Measurements from ENCODE around the gene FGF3. TPM values are rescaled to one million over a fixed set of nuclear protein-coding genes. Genes with fewer than 3 reads are reported as not detected.

The FGF3 gene
- total and polyA plus RNA-seq, 2 experiments from 2014 or later, result not detected

DNA sequence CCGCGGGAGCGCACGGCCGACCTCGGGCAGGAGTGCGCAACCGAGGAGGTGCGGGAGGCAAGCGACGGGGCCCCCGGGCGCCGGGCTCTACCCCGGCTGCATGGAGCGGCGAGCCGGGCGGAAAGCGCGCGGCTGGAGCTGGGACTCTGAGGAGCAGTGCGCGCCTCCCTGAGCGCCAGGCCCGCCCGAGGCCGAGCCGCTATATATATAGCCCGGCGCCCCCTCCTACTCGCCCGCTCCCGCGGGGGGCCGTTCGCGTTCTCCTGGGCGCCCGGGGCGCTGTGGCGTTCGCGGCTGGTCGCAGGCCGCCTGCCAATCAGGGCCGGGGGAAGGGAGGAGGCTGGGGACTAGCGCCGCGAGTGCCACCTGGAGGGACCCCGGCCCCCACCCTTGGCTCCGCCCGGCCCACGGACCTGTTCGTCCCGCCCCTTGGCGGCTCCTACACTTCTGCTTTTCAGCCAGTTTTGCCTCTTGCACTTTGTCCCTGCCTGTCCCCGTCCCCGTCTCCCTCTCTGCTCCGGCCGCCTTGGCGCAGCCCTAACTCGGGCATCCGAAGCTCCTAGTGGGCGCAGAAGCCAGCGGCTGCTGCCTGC, 44.0 kb downstream of the FGF3 start, which contains the start of gene FGF4:
Gene FGF4, minus strand, starts transcription at position 179 of the 593 bp plus-strand sequence. CDS start 257 bp downstream, outside the sequence.
- H3K9me3 ChIP-seq (ENCODE audit: low read depth), result no peaks in the 10 kb centered on the region
- H3K27ac ChIP-seq, result no peak within 1 kb of the TSS
- no peak within 1 kb of the TSS for H3K9ac ChIP-seq
- no peak within 1 kb of the TSS for H3K4me3 ChIP-seq
- no peaks in the 10 kb centered on the region for H3F3A ChIP-seq (ENCODE audit: insufficient read depth)
- H3K27me3 ChIP-seq (replicated peaks; ENCODE audit: insufficient read depth), result peaks cover 61% of the 10 kb centered on the region
- H4K20me1 ChIP-seq (ENCODE audit: insufficient read depth), result no peaks in the 10 kb centered on the region
- DNase-seq, result no peak
- no peak within 1 kb of the TSS for H2AFZ ChIP-seq
- 3 to 4% methylated on average over 37 to 54 of the region's 66 CpGs for WGBS, 2 experiments (ENCODE audit: low coverage in 1 of 2, low lambda C conversion rate in 2 of 2, missing lambda C conversion rate in 2 of 2)
- no peaks in the 10 kb centered on the region for H3K36me3 ChIP-seq (ENCODE audit: low read depth)
- H3K4me2 ChIP-seq (ENCODE audit: unreplicated experiment), result no peak within 1 kb of the TSS
- H3K9me2 ChIP-seq (ENCODE audit: insufficient read depth), result no peaks in the 10 kb centered on the region
- in situ Hi-C loops (cut with MboI), result no loop called here
- TF ChIP-seq EZH2phosphoT487 (IDR thresholded peaks at IDR 0.05; ENCODE audit: insufficient read depth, low read depth) (0 out of 2 replicates have a peak, but pooled peaks have one; percentile 28), EZH2 (IDR thresholded peaks at IDR 0.05; ENCODE audit: insufficient read depth, poor library complexity, severe bottlenecking) (peak; percentile 75)
- no peaks in the 10 kb centered on the region for H3K4me1 ChIP-seq (ENCODE audit: insufficient read depth)
- H3K79me2 ChIP-seq (ENCODE audit: insufficient read depth), result no peaks in the 10 kb centered on the region

DNA sequence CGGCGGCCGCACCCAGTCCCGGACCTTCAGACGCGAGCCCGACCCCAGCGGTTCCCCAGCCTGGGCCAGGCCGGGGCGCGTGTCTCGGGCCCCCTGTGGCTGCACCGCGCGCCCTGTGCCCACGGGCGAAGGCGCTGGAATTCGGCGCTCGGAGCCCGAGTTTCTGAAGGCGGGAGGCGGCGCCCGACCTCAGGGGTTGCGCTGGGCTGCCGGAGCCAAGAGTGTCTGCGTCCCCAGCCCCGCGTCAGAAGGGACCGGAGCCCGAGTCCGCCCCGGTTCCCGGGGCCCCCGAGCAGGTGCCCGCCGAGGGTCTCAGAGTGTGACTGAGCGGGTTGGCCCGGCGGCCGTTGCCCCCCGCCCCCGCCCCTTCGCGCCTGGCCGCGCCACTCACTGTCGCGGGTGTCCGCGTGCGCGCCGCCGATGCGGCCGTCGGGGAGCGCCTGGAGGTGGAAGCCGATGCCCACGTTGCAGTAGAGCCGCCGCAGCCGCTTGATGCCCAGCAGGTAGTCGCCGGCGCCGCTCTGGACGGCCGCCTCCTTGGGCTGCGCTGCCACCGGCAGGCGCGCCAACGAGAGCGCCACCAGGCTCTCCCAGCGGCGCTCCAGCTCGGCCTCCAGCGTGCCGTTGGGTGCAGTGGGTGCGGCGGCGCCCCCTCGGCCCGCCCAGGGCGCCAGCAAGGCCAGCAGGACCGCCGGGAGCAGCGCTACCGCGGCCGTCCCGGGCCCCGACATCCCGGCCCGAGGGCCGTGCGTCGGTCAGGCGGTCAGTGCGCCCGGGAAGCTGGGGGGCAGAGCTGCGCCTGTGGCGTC, 44.7 kb downstream of the FGF3 start:
- no peak overlapping the region for H3K4me3 ChIP-seq
- no peaks in the 10 kb centered on the region for H3K79me2 ChIP-seq (ENCODE audit: insufficient read depth)
- H3K9me3 ChIP-seq (ENCODE audit: low read depth), result no peaks in the 10 kb centered on the region
- H3K4me1 ChIP-seq (ENCODE audit: insufficient read depth), result no peaks in the 10 kb centered on the region
- in situ Hi-C loops (cut with MboI), result no loop called here
- H2AFZ ChIP-seq, result no peak overlapping the region
- H4K20me1 ChIP-seq (ENCODE audit: insufficient read depth), result no peaks in the 10 kb centered on the region
- no peak overlapping the region for H3K27ac ChIP-seq
- peaks cover 61% of the 10 kb centered on the region for H3K27me3 ChIP-seq (replicated peaks; ENCODE audit: insufficient read depth)
- WGBS, 2 experiments (ENCODE audit: low coverage in 1 of 2, low lambda C conversion rate in 2 of 2, missing lambda C conversion rate in 2 of 2), result 2% methylated on average over 76 to 84 of the region's 107 CpGs
- no peak for DNase-seq
- no peaks in the 10 kb centered on the region for H3K36me3 ChIP-seq (ENCODE audit: low read depth)
- H3K9ac ChIP-seq, result no peak overlapping the region
- TF ChIP-seq EZH2phosphoT487 (IDR thresholded peaks at IDR 0.05; ENCODE audit: insufficient read depth, low read depth) (no peak), EZH2 (IDR thresholded peaks at IDR 0.05; ENCODE audit: insufficient read depth, poor library complexity, severe bottlenecking) (no peak)
- no peaks in the 10 kb centered on the region for H3F3A ChIP-seq (ENCODE audit: insufficient read depth)
- H3K4me2 ChIP-seq (ENCODE audit: unreplicated experiment), result no peak overlapping the region
- H3K9me2 ChIP-seq (ENCODE audit: insufficient read depth), result no peaks in the 10 kb centered on the region

DNA sequence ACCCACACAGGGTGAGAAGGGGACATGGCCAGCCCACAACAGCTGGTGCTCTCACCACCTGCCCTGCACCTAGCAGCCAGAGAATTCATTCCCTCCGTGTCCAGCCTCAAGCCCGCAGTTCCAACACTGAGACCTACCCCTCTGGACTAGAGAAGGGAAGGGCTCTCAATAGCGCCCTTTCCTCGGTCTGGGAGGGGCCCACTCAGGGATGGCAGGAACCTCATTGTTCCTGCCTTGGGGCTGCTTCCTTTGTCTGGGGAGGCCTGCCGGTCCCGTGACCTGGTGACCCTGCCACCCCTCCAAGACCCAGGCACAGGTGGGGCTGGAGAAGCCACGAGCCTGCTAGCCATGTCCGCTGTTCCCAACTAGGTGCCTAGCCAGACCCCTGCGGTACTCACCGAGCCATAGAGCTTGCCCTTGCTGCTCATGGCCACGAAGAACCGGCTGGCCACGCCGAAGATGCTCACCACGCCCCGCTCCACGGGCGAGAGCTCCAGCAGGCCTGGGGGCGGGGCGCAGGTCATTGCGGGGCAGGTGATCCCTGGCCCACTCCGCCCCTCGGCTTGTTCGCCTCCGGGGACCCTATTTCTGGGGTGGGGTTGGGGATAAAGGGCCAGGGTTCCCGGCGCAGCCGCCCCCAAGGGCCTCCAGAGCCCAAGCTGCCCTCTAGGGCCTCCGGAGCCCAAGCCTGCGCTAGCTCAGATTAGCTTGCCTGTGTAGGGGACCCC, 45.4 kb downstream of the FGF3 start:
- WGBS, 2 experiments (ENCODE audit: low coverage in 1 of 2, low lambda C conversion rate in 2 of 2, missing lambda C conversion rate in 2 of 2), result 14 to 16% methylated on average over 25 to 27 of the region's 30 CpGs
- peaks cover 58% of the 10 kb centered on the region for H3K27me3 ChIP-seq (replicated peaks; ENCODE audit: insufficient read depth)

DNA sequence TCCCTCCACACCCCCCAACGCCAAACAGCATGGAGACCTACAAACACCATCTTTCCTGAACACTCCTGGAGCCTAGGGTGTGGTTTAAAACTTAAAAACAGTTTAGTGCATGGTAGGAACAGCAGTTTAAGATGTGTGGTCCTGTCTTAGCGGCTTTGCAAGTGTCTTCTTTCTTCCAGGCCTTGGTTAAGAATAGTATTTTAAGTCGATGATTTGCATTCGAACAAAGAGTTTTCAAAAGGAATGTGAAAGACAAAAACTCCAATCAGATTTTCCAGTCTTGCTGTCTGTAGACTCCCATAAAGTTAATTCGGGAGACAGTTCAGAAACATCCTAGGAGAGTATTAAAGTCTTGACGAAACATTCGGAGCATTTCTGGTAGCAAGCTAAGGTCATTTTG, 47.8 kb downstream of the FGF3 start:
- in situ Hi-C loops (cut with MboI), result no loop called here
- H3K27ac ChIP-seq, result no peak overlapping the region
- H3K4me1 ChIP-seq (ENCODE audit: insufficient read depth), result no peaks in the 10 kb centered on the region
- H3F3A ChIP-seq (ENCODE audit: insufficient read depth), result no peaks in the 10 kb centered on the region
- H3K9me2 ChIP-seq (ENCODE audit: insufficient read depth), result no peaks in the 10 kb centered on the region
- no peaks in the 10 kb centered on the region for H3K36me3 ChIP-seq (ENCODE audit: low read depth)
- H3K79me2 ChIP-seq (ENCODE audit: insufficient read depth), result no peaks in the 10 kb centered on the region
- 25 to 31% methylated on average over 7 of the region's 7 CpGs for WGBS, 2 experiments (ENCODE audit: low coverage in 1 of 2, low lambda C conversion rate in 2 of 2, missing lambda C conversion rate in 2 of 2)
- H3K27me3 ChIP-seq (replicated peaks; ENCODE audit: insufficient read depth), result peaks cover 52% of the 10 kb centered on the region
- TF ChIP-seq EZH2 (IDR thresholded peaks at IDR 0.05; ENCODE audit: insufficient read depth, poor library complexity, severe bottlenecking), result no peak
- no peak for TF ChIP-seq EZH2phosphoT487 (IDR thresholded peaks at IDR 0.05; ENCODE audit: insufficient read depth, low read depth)
- no peaks in the 10 kb centered on the region for H4K20me1 ChIP-seq (ENCODE audit: insufficient read depth)
- H3K4me3 ChIP-seq, result no peak overlapping the region
- H3K9ac ChIP-seq, result no peak overlapping the region
- no peaks in the 10 kb centered on the region for H3K9me3 ChIP-seq (ENCODE audit: low read depth)
- DNase-seq, result no peak
- no peak overlapping the region for H3K4me2 ChIP-seq (ENCODE audit: unreplicated experiment)
- H2AFZ ChIP-seq, result no peak overlapping the region

More for the DNA sequence above, 45.4 kb downstream of the FGF3 start:
- H4K20me1 ChIP-seq (ENCODE audit: insufficient read depth), result no peaks in the 10 kb centered on the region
- in situ Hi-C loops (cut with MboI), result no loop called here
- H3K79me2 ChIP-seq (ENCODE audit: insufficient read depth), result no peaks in the 10 kb centered on the region
- H3F3A ChIP-seq (ENCODE audit: insufficient read depth), result no peaks in the 10 kb centered on the region
- DNase-seq, result no peak
- no peak overlapping the region for H3K9ac ChIP-seq
- no peaks in the 10 kb centered on the region for H3K9me3 ChIP-seq (ENCODE audit: low read depth)
- H3K9me2 ChIP-seq (ENCODE audit: insufficient read depth), result no peaks in the 10 kb centered on the region
- no peak overlapping the region for H3K27ac ChIP-seq
- no peak for TF ChIP-seq EZH2phosphoT487 (IDR thresholded peaks at IDR 0.05; ENCODE audit: insufficient read depth, low read depth)
- no peak for TF ChIP-seq EZH2 (IDR thresholded peaks at IDR 0.05; ENCODE audit: insufficient read depth, poor library complexity, severe bottlenecking)
- no peak overlapping the region for H3K4me3 ChIP-seq
- H3K36me3 ChIP-seq (ENCODE audit: low read depth), result no peaks in the 10 kb centered on the region
- no peak overlapping the region for H3K4me2 ChIP-seq (ENCODE audit: unreplicated experiment)
- H3K4me1 ChIP-seq (ENCODE audit: insufficient read depth), result no peaks in the 10 kb centered on the region
- no peak overlapping the region for H2AFZ ChIP-seq

Data from GM23248 (cell line).